H54 (cell line): ENCODE data around the gene HYLS1.
A peak's percentile ranks its signal among the peaks of the same experiment; 100 is the strongest.
"Not testable (repeated sequence)": the region's sequence is repeated elsewhere in the genome, so short reads cannot be mapped to it uniquely, and the experiment has no call there.

Experiments
- DNase-seq: peaks from one replicate; pipeline ENCODE4 v3.0.0; 2011; ENCODE audit warnings: low spot score, mixed read lengths; ENCODE audit not compliant: insufficient read length
- FAIRE-seq: peaks from 3 replicates; lab custom pipeline; 2011; peaks lifted over from hg19 to GRCh38; lab: Jason Lieb, UNC
- POLR2A ChIP-seq: IDR thresholded peaks from 2 replicates; pipeline ENCODE4 v1.6.1; 2011; ENCODE audit warnings: low read depth, mild to moderate bottlenecking, low read length

The HYLS1 gene

GRCh38 chr11:125886997-125887372 is 483 bp upstream of the HYLS1 start:
- TF ChIP-seq POLR2A = no peak
- FAIRE-seq (no peak), DNase-seq (no peak)

- FAIRE-seq = no peak
- DNase-seq = no peak
- no peak for TF ChIP-seq POLR2A
Measured at GRCh38 chr11:125890447-125891100, 3.1 kb downstream of the HYLS1 start.

GRCh38 chr11:125892071-125892470 is 4.6 kb downstream of the HYLS1 start:
- FAIRE-seq (no peak), DNase-seq (no peak)
- no peak for TF ChIP-seq POLR2A

GRCh38 chr11:125892994-125893393 is 5.5 kb downstream of the HYLS1 start:
- DNase-seq (no peak), FAIRE-seq (no peak)
- TF ChIP-seq POLR2A = no peak

GRCh38 chr11:125901872-125902271 is 14.4 kb downstream of the HYLS1 start:
- TF ChIP-seq POLR2A = no peak
- DNase-seq = no peak
- no peak for FAIRE-seq

- no peak for FAIRE-seq
- no peak for DNase-seq
- TF ChIP-seq POLR2A = no peak
Measured at GRCh38 chr11:125902277-125902926, 14.9 kb downstream of the HYLS1 start.

- peak; percentile 45; the same call in 1 of the 2 replicates for TF ChIP-seq POLR2A
- peak; percentile 70 for DNase-seq
- FAIRE-seq = peak; percentile 83
Measured at GRCh38 chr11:125902927-125903710, 15.7 kb downstream of the HYLS1 start, which contains the start of gene PUS3. Gene PUS3, minus strand, starts transcription at chr11:125903206. Its CDS starts 6,922 bp downstream, at chr11:125896284.

- no peak for TF ChIP-seq POLR2A
- no peak for FAIRE-seq
- DNase-seq = no peak
Measured at GRCh38 chr11:125903711-125904659, 16.5 kb downstream of the HYLS1 start, which contains the start of gene DDX25. Gene DDX25, plus strand, starts transcription at chr11:125904508. Its CDS starts 10 bp downstream, at chr11:125904518.

- no peak for FAIRE-seq
- no peak for TF ChIP-seq POLR2A
- DNase-seq = no peak
Measured at GRCh38 chr11:125904678-125905077, 17.2 kb downstream of the HYLS1 start.

GRCh38 chr11:125910226-125910849 is 22.9 kb downstream of the HYLS1 start:
- no peak for DNase-seq
- FAIRE-seq = no peak
- TF ChIP-seq POLR2A = no peak

GRCh38 chr11:125914601-125915000 is 27.1 kb downstream of the HYLS1 start:
- FAIRE-seq, DNase-seq: not testable (repeated sequence)

GRCh38 chr11:125916683-125917347 is 29.3 kb downstream of the HYLS1 start:
- no peak for FAIRE-seq
- no peak for TF ChIP-seq POLR2A
- no peak for DNase-seq
